ENCODE data around the gene UCP1.

The UCP1 gene

DNA sequence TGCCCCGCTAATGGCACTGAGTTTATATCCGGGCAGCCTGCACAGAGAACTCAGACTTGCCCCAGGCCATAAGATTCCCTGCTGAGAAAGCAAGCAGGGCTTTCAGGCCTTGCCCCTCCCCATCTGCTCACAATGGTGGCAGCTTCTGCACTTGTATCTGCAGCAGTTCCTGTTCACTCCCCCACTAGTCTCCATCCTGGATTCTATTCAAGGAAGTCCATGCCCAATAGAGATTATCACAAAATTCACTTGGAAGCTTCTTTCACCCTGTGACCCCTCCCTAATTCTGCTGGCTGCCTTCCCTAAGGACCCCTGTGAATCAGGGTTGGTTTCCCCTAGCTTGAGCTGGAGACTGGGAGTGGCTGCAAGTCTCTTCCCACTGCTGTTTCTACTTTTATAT is 34.5 kb upstream of the UCP1 start:
- no peak overlapping the region for H3K4me2 ChIP-seq (ENCODE audit: low read length, poor library complexity, severe bottlenecking)
- H2BK5ac ChIP-seq (ENCODE audit: low read depth, low read length, poor library complexity, severe bottlenecking): no peak overlapping the region
- H3K36me3 ChIP-seq (ENCODE audit: control insufficient read depth in 1 of 2, insufficient read depth in 2 of 2, low read depth in 1 of 2, low read length in 2 of 2): no peaks in the 10 kb centered on the region
- H3K4ac ChIP-seq (ENCODE audit: low read depth in 1 of 2, low read length in 2 of 2): no peak overlapping the region
- H2AK5ac ChIP-seq (ENCODE audit: low read length, severe bottlenecking): no peak overlapping the region
- no peak overlapping the region for H2BK120ac ChIP-seq (ENCODE audit: low read depth, low read length)
- peaks cover 0 to 37% of the 10 kb centered on the region in 2 experiments for H3K27me3 ChIP-seq (ENCODE audit: control insufficient read depth in 1 of 2, insufficient read depth in 1 of 2, low read length in 2 of 2)
- WGBS: 90% methylated on average over 2 of the region's 2 CpGs
- H3K9ac ChIP-seq (ENCODE audit: low read length): no peak overlapping the region
- H3K23ac ChIP-seq (ENCODE audit: low read length in 2 of 2): no peak overlapping the region
- H2BK15ac ChIP-seq (ENCODE audit: low read depth, poor library complexity, severe bottlenecking): no peak overlapping the region
- DNase-seq: no peak
- no peaks in the 10 kb centered on the region for H3K4me1 ChIP-seq (ENCODE audit: control insufficient read depth, insufficient read depth, low read depth, low read length)
- no peak overlapping the region for H3K27ac ChIP-seq (ENCODE audit: low read length, poor library complexity, severe bottlenecking)
- no peaks in the 10 kb centered on the region for H3K9me3 ChIP-seq (ENCODE audit: control insufficient read depth, low read length)
- no peak overlapping the region for H2AFZ ChIP-seq (ENCODE audit: low read depth, low read length)
- H3K18ac ChIP-seq (ENCODE audit: low read depth in 1 of 2, low read length in 2 of 2): no peak overlapping the region
- no peak overlapping the region for H3K14ac ChIP-seq (ENCODE audit: low read length in 2 of 2)
- no peak overlapping the region for H2BK12ac ChIP-seq (ENCODE audit: low read length in 2 of 2)
- H3K4me3 ChIP-seq (ENCODE audit: insufficient read depth in 1 of 2, low read depth in 1 of 2, low read length in 2 of 2): no peak overlapping the region
- H4K8ac ChIP-seq (ENCODE audit: low read length): no peak overlapping the region
- H3K79me1 ChIP-seq (replicated peaks; ENCODE audit: low read length, poor library complexity, severe bottlenecking): no peaks in the 10 kb centered on the region
- H4K91ac ChIP-seq (ENCODE audit: low read length): no peak overlapping the region

DNA sequence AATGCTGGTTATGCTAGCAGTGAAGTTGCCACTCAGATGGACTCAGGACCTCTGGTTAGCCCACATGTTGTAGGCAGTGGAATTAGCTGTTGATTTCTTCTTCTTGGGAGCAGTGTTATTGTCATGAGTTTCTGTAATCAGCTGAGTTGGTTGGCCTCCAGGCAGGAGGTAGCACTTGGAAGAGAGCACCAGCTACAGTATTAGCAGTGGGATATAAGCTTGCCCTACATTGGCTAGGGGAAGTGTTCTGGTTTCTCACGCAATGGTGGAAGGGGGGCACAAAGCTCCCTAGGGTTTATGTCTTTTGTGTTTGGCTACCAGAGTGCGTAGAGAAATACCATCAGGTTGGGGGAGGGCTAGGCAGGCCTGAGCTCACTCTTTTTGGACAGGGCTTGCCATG is 34.0 kb upstream of the UCP1 start:
- 88% methylated on average over 2 of the region's 2 CpGs for WGBS
- no peak overlapping the region for H2AFZ ChIP-seq (ENCODE audit: low read depth, low read length)
- H2BK5ac ChIP-seq (ENCODE audit: low read depth, low read length, poor library complexity, severe bottlenecking): no peak overlapping the region
- H3K4me2 ChIP-seq (ENCODE audit: low read length, poor library complexity, severe bottlenecking): no peak overlapping the region
- no peak overlapping the region for H4K8ac ChIP-seq (ENCODE audit: low read length)
- DNase-seq: no peak
- H3K9me3 ChIP-seq (ENCODE audit: control insufficient read depth, low read length): no peaks in the 10 kb centered on the region
- H3K4me1 ChIP-seq (ENCODE audit: control insufficient read depth, insufficient read depth, low read depth, low read length): no peaks in the 10 kb centered on the region
- no peak overlapping the region for H3K23ac ChIP-seq (ENCODE audit: low read length in 2 of 2)
- H2AK5ac ChIP-seq (ENCODE audit: low read length, severe bottlenecking): no peak overlapping the region
- H2BK15ac ChIP-seq (ENCODE audit: low read depth, poor library complexity, severe bottlenecking): no peak overlapping the region
- no peaks in the 10 kb centered on the region for H3K79me1 ChIP-seq (replicated peaks; ENCODE audit: low read length, poor library complexity, severe bottlenecking)
- H3K18ac ChIP-seq (ENCODE audit: low read depth in 1 of 2, low read length in 2 of 2): no peak overlapping the region
- no peak overlapping the region for H3K4ac ChIP-seq (ENCODE audit: low read depth in 1 of 2, low read length in 2 of 2)
- H4K91ac ChIP-seq (ENCODE audit: low read length): no peak overlapping the region
- no peak overlapping the region for H2BK12ac ChIP-seq (ENCODE audit: low read length in 2 of 2)
- H3K4me3 ChIP-seq (ENCODE audit: insufficient read depth in 1 of 2, low read depth in 1 of 2, low read length in 2 of 2): no peak overlapping the region
- no peak overlapping the region for H3K9ac ChIP-seq (ENCODE audit: low read length)
- H3K27ac ChIP-seq (ENCODE audit: low read length, poor library complexity, severe bottlenecking): no peak overlapping the region
- no peak overlapping the region for H2BK120ac ChIP-seq (ENCODE audit: low read depth, low read length)
- H3K36me3 ChIP-seq (ENCODE audit: control insufficient read depth in 1 of 2, insufficient read depth in 2 of 2, low read depth in 1 of 2, low read length in 2 of 2): no peaks in the 10 kb centered on the region
- no peak overlapping the region for H3K14ac ChIP-seq (ENCODE audit: low read length in 2 of 2)
- H3K27me3 ChIP-seq (ENCODE audit: control insufficient read depth in 1 of 2, insufficient read depth in 1 of 2, low read length in 2 of 2): peaks cover 0 to 37% of the 10 kb centered on the region in 2 experiments

DNA sequence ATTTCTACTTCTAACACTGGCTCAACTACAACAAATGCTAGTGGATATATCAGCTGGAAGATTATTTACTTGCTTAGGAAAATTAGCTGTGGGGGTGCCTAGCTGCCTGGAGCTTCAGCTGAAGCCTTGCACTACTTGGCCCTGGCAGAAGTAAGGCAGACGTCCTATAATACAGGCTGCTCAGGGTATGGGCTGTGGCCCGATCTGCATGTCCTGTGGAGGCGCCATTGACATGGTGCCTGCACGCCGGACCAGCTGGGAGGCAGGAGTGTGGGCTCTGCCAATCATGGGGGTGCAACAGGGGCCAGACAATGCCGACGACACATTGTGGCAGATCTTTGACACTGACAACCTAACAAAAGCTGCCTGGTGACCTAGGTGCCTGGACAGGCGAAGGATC is 31.6 kb upstream of the UCP1 start:
- H3K23ac ChIP-seq (ENCODE audit: low read length in 2 of 2): no peak overlapping the region
- H3K4ac ChIP-seq (ENCODE audit: low read depth in 1 of 2, low read length in 2 of 2): no peak overlapping the region
- H3K18ac ChIP-seq (ENCODE audit: low read depth in 1 of 2, low read length in 2 of 2): no peak overlapping the region
- H4K91ac ChIP-seq (ENCODE audit: low read length): no peak overlapping the region
- H3K9ac ChIP-seq (ENCODE audit: low read length): no peak overlapping the region
- no peak overlapping the region for H2AFZ ChIP-seq (ENCODE audit: low read depth, low read length)
- H2BK15ac ChIP-seq (ENCODE audit: low read depth, poor library complexity, severe bottlenecking): no peak overlapping the region
- no peak overlapping the region for H2BK120ac ChIP-seq (ENCODE audit: low read depth, low read length)
- H2AK5ac ChIP-seq (ENCODE audit: low read length, severe bottlenecking): no peak overlapping the region
- WGBS: 88% methylated on average over 8 of the region's 8 CpGs
- no peak overlapping the region for H3K4me2 ChIP-seq (ENCODE audit: low read length, poor library complexity, severe bottlenecking)
- H2BK5ac ChIP-seq (ENCODE audit: low read depth, low read length, poor library complexity, severe bottlenecking): no peak overlapping the region
- H3K27me3 ChIP-seq (ENCODE audit: control insufficient read depth in 1 of 2, insufficient read depth in 1 of 2, low read length in 2 of 2): peaks cover 0 to 24% of the 10 kb centered on the region in 2 experiments
- H3K9me3 ChIP-seq (ENCODE audit: control insufficient read depth, low read length): no peaks in the 10 kb centered on the region
- H3K36me3 ChIP-seq (ENCODE audit: control insufficient read depth in 1 of 2, insufficient read depth in 2 of 2, low read depth in 1 of 2, low read length in 2 of 2): no peaks in the 10 kb centered on the region
- no peak overlapping the region for H4K8ac ChIP-seq (ENCODE audit: low read length)
- H3K4me3 ChIP-seq (ENCODE audit: insufficient read depth in 1 of 2, low read depth in 1 of 2, low read length in 2 of 2): no peak overlapping the region
- no peaks in the 10 kb centered on the region for H3K79me1 ChIP-seq (replicated peaks; ENCODE audit: low read length, poor library complexity, severe bottlenecking)
- no peak overlapping the region for H3K14ac ChIP-seq (ENCODE audit: low read length in 2 of 2)
- H3K27ac ChIP-seq (ENCODE audit: low read length, poor library complexity, severe bottlenecking): no peak overlapping the region
- no peaks in the 10 kb centered on the region for H3K4me1 ChIP-seq (ENCODE audit: control insufficient read depth, insufficient read depth, low read depth, low read length)
- DNase-seq: no peak
- no peak overlapping the region for H2BK12ac ChIP-seq (ENCODE audit: low read length in 2 of 2)

DNA sequence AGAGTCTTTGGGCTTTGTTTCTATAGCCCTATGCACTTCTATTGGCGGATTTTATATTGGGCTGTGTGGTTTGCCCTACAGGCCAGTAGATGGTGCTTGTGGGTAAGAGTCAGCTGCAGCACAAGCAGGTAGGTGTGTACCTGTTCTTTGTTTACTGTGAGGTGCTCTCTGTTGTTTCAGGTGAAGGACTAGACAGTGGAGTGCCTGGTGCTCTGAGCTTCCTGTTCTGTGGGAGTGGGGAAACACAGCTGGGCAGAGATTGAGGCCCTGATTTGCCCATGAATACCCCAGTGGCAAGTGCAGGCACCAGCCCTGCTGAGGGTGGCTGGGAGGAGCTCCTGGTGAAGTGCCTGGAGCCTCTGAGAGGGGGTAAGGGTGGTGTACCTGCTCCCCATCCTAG is 26.3 kb upstream of the UCP1 start:
- Histone ChIP-seq H3K4ac (ENCODE audit: low read depth in 1 of 2, low read length in 2 of 2) (no peak overlapping the region), H3K36me3 (ENCODE audit: control insufficient read depth in 1 of 2, insufficient read depth in 2 of 2, low read depth in 1 of 2, low read length in 2 of 2) (no peaks in the 10 kb centered on the region), H3K27ac (ENCODE audit: low read length, poor library complexity, severe bottlenecking) (no peak overlapping the region), H3K23ac (ENCODE audit: low read length in 2 of 2) (no peak overlapping the region), H3K18ac (ENCODE audit: low read depth in 1 of 2, low read length in 2 of 2) (no peak overlapping the region), H2BK12ac (ENCODE audit: low read length in 2 of 2) (no peak overlapping the region), H3K4me2 (ENCODE audit: low read length, poor library complexity, severe bottlenecking) (no peak overlapping the region), H2AFZ (ENCODE audit: low read depth, low read length) (no peak overlapping the region), H3K9ac (ENCODE audit: low read length) (no peak overlapping the region), H3K4me3 (ENCODE audit: insufficient read depth in 1 of 2, low read depth in 1 of 2, low read length in 2 of 2) (no peak overlapping the region), H3K27me3 (ENCODE audit: control insufficient read depth in 1 of 2, insufficient read depth in 1 of 2, low read length in 2 of 2) (peaks cover 0 to 12% of the 10 kb centered on the region in 2 experiments), H3K79me1 (replicated peaks; ENCODE audit: low read length, poor library complexity, severe bottlenecking) (no peaks in the 10 kb centered on the region), H2AK5ac (ENCODE audit: low read length, severe bottlenecking) (no peak overlapping the region), H2BK5ac (ENCODE audit: low read depth, low read length, poor library complexity, severe bottlenecking) (no peak overlapping the region), H3K4me1 (ENCODE audit: control insufficient read depth, insufficient read depth, low read depth, low read length) (no peaks in the 10 kb centered on the region), H4K91ac (ENCODE audit: low read length) (no peak overlapping the region), H4K8ac (ENCODE audit: low read length) (no peak overlapping the region), H2BK15ac (ENCODE audit: low read depth, poor library complexity, severe bottlenecking) (no peak overlapping the region), H3K9me3 (ENCODE audit: control insufficient read depth, low read length) (peaks cover 8% of the 10 kb centered on the region), H3K14ac (ENCODE audit: low read length in 2 of 2) (no peak overlapping the region), H2BK120ac (ENCODE audit: low read depth, low read length) (no peak overlapping the region)
- DNase-seq: peak; percentile 12
- WGBS: 78% methylated on average over 1 of the region's 1 CpG
